Activated gamma-delta T cell treated with anti-CD3 and anti-CD28 coated beads, Interleukin-2, amount 50 U/mL, for 16 hours (primary cell): ENCODE data around the gene CAMKMT.
"Not testable (repeated sequence)": the region's sequence is repeated elsewhere in the genome, so short reads cannot be mapped to it uniquely, and the experiment has no call there.

Experiments used
- DNase-seq: peaks from one replicate; pipeline ENCODE4 v3.0.0-alpha.2; 2020; ENCODE audit warnings: low read depth

The CAMKMT gene

GRCh38 chr2:44448860-44449527 is 87.2 kb downstream of the CAMKMT start:
- no peak for DNase-seq

GRCh38 chr2:44450082-44450481 is 88.3 kb downstream of the CAMKMT start:
- DNase-seq = no peak

- DNase-seq = no peak
These were observed 89.1 kb downstream of the CAMKMT start for GRCh38 chr2:44450806-44451205.

GRCh38 chr2:44452069-44452583 is 90.4 kb downstream of the CAMKMT start:
- no peak for DNase-seq

GRCh38 chr2:44453259-44453658 is 91.5 kb downstream of the CAMKMT start:
- DNase-seq = no peak

- DNase-seq = no peak
These were observed 94.1 kb downstream of the CAMKMT start for GRCh38 chr2:44455877-44456276.

- no peak for DNase-seq
These were observed 95.2 kb downstream of the CAMKMT start for GRCh38 chr2:44456946-44457345.

GRCh38 chr2:44459739-44460138 is 98.0 kb downstream of the CAMKMT start:
- no peak for DNase-seq

- DNase-seq = no peak
These were observed 101.4 kb downstream of the CAMKMT start for GRCh38 chr2:44462934-44463849.

GRCh38 chr2:44464437-44464836 is 102.7 kb downstream of the CAMKMT start:
- no peak for DNase-seq

- DNase-seq = no peak
These were observed 108.4 kb downstream of the CAMKMT start for GRCh38 chr2:44470151-44470550.

GRCh38 chr2:44477657-44478414 is 116.1 kb downstream of the CAMKMT start:
- no peak for DNase-seq

- DNase-seq = peak; percentile 22
These were observed 117.6 kb downstream of the CAMKMT start for GRCh38 chr2:44479127-44479887.

GRCh38 chr2:44480068-44480467 is 118.3 kb downstream of the CAMKMT start:
- DNase-seq = no peak

- no peak for DNase-seq
These were observed 125.3 kb downstream of the CAMKMT start for GRCh38 chr2:44487052-44487451.

- no peak for DNase-seq
These were observed 129.0 kb downstream of the CAMKMT start for GRCh38 chr2:44490726-44491125.

GRCh38 chr2:44494006-44494405 is 132.3 kb downstream of the CAMKMT start:
- DNase-seq = no peak

- no peak for DNase-seq
These were observed 133.3 kb downstream of the CAMKMT start for GRCh38 chr2:44495035-44495434.

GRCh38 chr2:44495544-44495943 is 133.8 kb downstream of the CAMKMT start:
- no peak for DNase-seq

GRCh38 chr2:44496130-44496529 is 134.4 kb downstream of the CAMKMT start:
- no peak for DNase-seq

GRCh38 chr2:44498551-44498950 is 136.8 kb downstream of the CAMKMT start:
- no peak for DNase-seq

GRCh38 chr2:44505664-44506063 is 143.9 kb downstream of the CAMKMT start:
- DNase-seq = not testable (repeated sequence)
